Left ventricle myocardium inferior (tissue), 1 donor: ENCODE data around the gene ANGPTL4. TPM values are rescaled to one million over a fixed set of nuclear protein-coding genes. Genes with fewer than 3 reads are reported as not detected.

Experiments
- DNase-seq: peaks from one replicate; pipeline ENCODE4 v3.0.0-alpha.2; 2020
- H3K27ac ChIP-seq: fragments of 200-600 bp; replicated peaks from 2 replicates; pipeline ENCODE4 v1.8.0; 2021
- H3K27me3 ChIP-seq: fragments of 200-600 bp; 2 replicates; pipeline ENCODE4 v1.8.0; 2021; ENCODE audit warnings: low read depth
- H3K36me3 ChIP-seq: fragments of 200-600 bp; 2 replicates; pipeline ENCODE4 v1.8.0; 2021
- H3K4me1 ChIP-seq: fragments of 200-600 bp; 2 replicates; pipeline ENCODE4 v1.8.0; 2021
- H3K4me3 ChIP-seq: fragments of 200-600 bp; 2 replicates; pipeline ENCODE4 v1.8.0; 2021; ENCODE audit warnings: mild to moderate bottlenecking, moderate library complexity
- H3K9me3 ChIP-seq: fragments of 200-600 bp; replicated peaks from 2 replicates; pipeline ENCODE4 v1.8.0; 2021
- intact Hi-C: fragments of 100-400 bp; cut with micrococcal nuclease; formaldehyde crosslinking; loops from one replicate; pipeline ENCODE4 v1.11.0; 2022
- total RNA-seq: library from RNA; stranded (reverse); fragmentation: NEBNext Ultra II Directional; extraction: Animal tissue kit (Norgen Biotek cat#: 25700); gene quantifications from one replicate; pipeline ENCODE4 v1.2.1, GENCODE V29; 2021
- TF ChIP-seq, protein P1 (sequence below): fragments of 200-600 bp; IDR thresholded peaks from 2 replicates; pipeline ENCODE4 v1.8.0; 2021; ENCODE audit warnings: antibody characterized with exemption, mild to moderate bottlenecking, borderline replicate concordance
- donor health status: DM: no; HTN: yes; CAD: no; lungs with severe emphysema.

Gene ANGPTL4
- total RNA-seq, 1 donor from 2014 or later: 8.4 TPM

- H3K36me3 ChIP-seq: no peaks in the 10 kb centered on the region
- H3K4me3 ChIP-seq: no peak overlapping the region
- H3K27ac ChIP-seq: no peak overlapping the region
- DNase-seq: no peak
- intact Hi-C loops: loop anchor here (5.0 kb wide), 1 partner anchor 38 kb away; no protein-coding TSS in a partner anchor
- no peaks in the 10 kb centered on the region for H3K27me3 ChIP-seq
- H3K4me1 ChIP-seq: peaks cover 42% of the 10 kb centered on the region
- TF ChIP-seq, protein P1, sequence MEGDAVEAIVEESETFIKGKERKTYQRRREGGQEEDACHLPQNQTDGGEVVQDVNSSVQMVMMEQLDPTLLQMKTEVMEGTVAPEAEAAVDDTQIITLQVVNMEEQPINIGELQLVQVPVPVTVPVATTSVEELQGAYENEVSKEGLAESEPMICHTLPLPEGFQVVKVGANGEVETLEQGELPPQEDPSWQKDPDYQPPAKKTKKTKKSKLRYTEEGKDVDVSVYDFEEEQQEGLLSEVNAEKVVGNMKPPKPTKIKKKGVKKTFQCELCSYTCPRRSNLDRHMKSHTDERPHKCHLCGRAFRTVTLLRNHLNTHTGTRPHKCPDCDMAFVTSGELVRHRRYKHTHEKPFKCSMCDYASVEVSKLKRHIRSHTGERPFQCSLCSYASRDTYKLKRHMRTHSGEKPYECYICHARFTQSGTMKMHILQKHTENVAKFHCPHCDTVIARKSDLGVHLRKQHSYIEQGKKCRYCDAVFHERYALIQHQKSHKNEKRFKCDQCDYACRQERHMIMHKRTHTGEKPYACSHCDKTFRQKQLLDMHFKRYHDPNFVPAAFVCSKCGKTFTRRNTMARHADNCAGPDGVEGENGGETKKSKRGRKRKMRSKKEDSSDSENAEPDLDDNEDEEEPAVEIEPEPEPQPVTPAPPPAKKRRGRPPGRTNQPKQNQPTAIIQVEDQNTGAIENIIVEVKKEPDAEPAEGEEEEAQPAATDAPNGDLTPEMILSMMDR: no peak
- peaks cover 8% of the 10 kb centered on the region for H3K9me3 ChIP-seq
These were observed 5.0 kb upstream of the ANGPTL4 start for GRCh38 chr19:8358948-8359347.

DNA sequence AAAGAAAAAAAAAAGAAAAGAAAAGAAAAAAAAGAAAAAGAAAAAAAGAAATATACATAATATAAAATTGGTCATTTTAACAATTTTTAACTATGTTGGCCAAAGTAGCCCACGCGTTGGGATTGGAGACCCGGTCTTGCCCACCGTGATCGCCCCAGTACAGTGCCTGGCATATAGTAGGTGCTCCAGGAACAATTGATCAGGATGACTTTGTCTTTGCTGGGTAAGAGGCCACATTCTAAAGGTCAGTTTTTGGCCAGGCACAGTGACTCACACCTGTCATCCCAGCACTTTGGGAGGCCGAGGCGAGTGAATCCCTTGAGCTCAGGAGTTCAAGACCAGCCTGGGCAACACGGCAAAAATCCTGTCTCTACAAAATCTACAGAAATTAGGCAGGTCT lies 3.8 kb upstream of the ANGPTL4 start:
- H3K27ac ChIP-seq: no peak overlapping the region
- no peak for DNase-seq
- H3K27me3 ChIP-seq: no peaks in the 10 kb centered on the region
- H3K4me1 ChIP-seq: peaks cover 46% of the 10 kb centered on the region
- no peak overlapping the region for H3K4me3 ChIP-seq
- H3K9me3 ChIP-seq: peaks cover 8% of the 10 kb centered on the region
- TF ChIP-seq, protein P1: no peak
- H3K36me3 ChIP-seq: no peaks in the 10 kb centered on the region
- intact Hi-C loops: no loop called here

GRCh38 chr19:8361921-8362793 lies 1.8 kb upstream of the ANGPTL4 start:
- H3K27me3 ChIP-seq: no peaks in the 10 kb centered on the region
- peaks cover 62% of the 10 kb centered on the region for H3K4me1 ChIP-seq
- DNase-seq: peak; percentile 93
- peak overlapping the region; percentile 92 for H3K27ac ChIP-seq
- H3K9me3 ChIP-seq: no peaks in the 10 kb centered on the region
- H3K36me3 ChIP-seq: no peaks in the 10 kb centered on the region
- intact Hi-C loops: no loop called here
- H3K4me3 ChIP-seq: peak overlapping the region; percentile 80
- TF ChIP-seq, protein P1: no peak

DNA sequence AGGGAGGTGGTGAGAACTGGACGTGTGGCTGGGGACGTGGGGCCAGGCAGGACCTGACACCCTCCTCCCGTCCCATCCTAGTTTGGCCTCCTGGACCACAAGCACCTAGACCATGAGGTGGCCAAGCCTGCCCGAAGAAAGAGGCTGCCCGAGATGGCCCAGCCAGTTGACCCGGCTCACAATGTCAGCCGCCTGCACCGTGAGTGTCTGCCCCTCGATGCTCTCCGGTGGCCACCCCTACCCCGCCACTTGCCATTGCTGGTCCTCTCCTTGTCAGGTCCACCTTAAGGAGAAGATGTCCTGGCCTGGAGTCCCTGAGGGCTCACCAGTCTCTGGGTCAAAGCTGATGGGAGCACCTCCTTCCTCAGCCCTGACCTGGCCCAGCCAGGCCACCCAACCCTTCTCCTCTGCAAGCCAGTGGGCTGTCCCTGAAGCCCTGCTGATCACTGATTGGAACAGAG lies 2.2 kb downstream of the ANGPTL4 start:
- Histone ChIP-seq H3K9me3 (no peaks in the 10 kb centered on the region), H3K4me1 (peaks cover 96% of the 10 kb centered on the region), H3K27me3 (no peaks in the 10 kb centered on the region), H3K4me3 (peak overlapping the region; percentile 80), H3K36me3 (peaks cover 23% of the 10 kb centered on the region), H3K27ac (peak overlapping the region; percentile 88)
- intact Hi-C loops: no loop called here
- no peak for DNase-seq
- TF ChIP-seq, protein P1: no peak

- intact Hi-C loops: no loop called here
- Histone ChIP-seq H3K27me3 (no peaks in the 10 kb centered on the region), H3K9me3 (no peaks in the 10 kb centered on the region), H3K4me1 (peaks cover 93% of the 10 kb centered on the region), H3K27ac (peak overlapping the region; percentile 88), H3K36me3 (peaks cover 31% of the 10 kb centered on the region), H3K4me3 (peak overlapping the region; percentile 80)
- no peak for DNase-seq
- TF ChIP-seq, protein P1: no peak
These were observed 3.0 kb downstream of the ANGPTL4 start for GRCh38 chr19:8366961-8367326.
